LoVo (cell line): ENCODE measurements around the gene PTGDR2.

ENCODE experiments used
- DNase-seq: peaks from one replicate; pipeline ENCODE4 v3.0.0-alpha.2; 2016; ENCODE audit warnings: low spot score

PTGDR2 gene

GRCh38 chr11:60858731-60859464 lies 3.1 kb upstream of the PTGDR2 start:
- no peak for DNase-seq

GRCh38 chr11:60858236-60858635 lies 2.5 kb upstream of the PTGDR2 start:
- DNase-seq: no peak

- no peak for DNase-seq
Measured at GRCh38 chr11:60857378-60858232, 1.9 kb upstream of the PTGDR2 start.

GRCh38 chr11:60854847-60855725 lies 664 bp downstream of the PTGDR2 start:
- no peak for DNase-seq

GRCh38 chr11:60854140-60854846 lies 1.5 kb downstream of the PTGDR2 start:
- DNase-seq: no peak

- DNase-seq: no peak
Measured at GRCh38 chr11:60852982-60853950, 2.5 kb downstream of the PTGDR2 start.

GRCh38 chr11:60852117-60852981 lies 3.4 kb downstream of the PTGDR2 start:
- DNase-seq: peak; percentile 39

- no peak for DNase-seq
Measured at GRCh38 chr11:60851327-60852104, 4.2 kb downstream of the PTGDR2 start.

- no peak for DNase-seq
Measured at GRCh38 chr11:60849641-60850520, 5.9 kb downstream of the PTGDR2 start.

- no peak for DNase-seq
Measured at GRCh38 chr11:60848714-60849151, 7.0 kb downstream of the PTGDR2 start.

- DNase-seq: no peak
Measured at GRCh38 chr11:60847896-60848295, 7.9 kb downstream of the PTGDR2 start.

- no peak for DNase-seq
Measured at GRCh38 chr11:60847281-60847680, 8.5 kb downstream of the PTGDR2 start.

- DNase-seq: no peak
Measured at GRCh38 chr11:60845338-60845737, 10.4 kb downstream of the PTGDR2 start.

- no peak for DNase-seq
Measured at GRCh38 chr11:60844870-60845221, 10.9 kb downstream of the PTGDR2 start.

- DNase-seq: no peak
Measured at GRCh38 chr11:60844045-60844869, 11.5 kb downstream of the PTGDR2 start.

- no peak for DNase-seq
Measured at GRCh38 chr11:60842668-60843600, 12.8 kb downstream of the PTGDR2 start.
